Neural crest cell (in vitro differentiated cells): ENCODE results near the gene TRIM66. TPM values are rescaled to one million over a fixed set of nuclear protein-coding genes. Genes with fewer than 3 reads are reported as not detected.

ENCODE experiments used
- DNase-seq: peaks from one replicate; pipeline ENCODE4 v3.0.0; 2021; ENCODE audit warnings: low read depth, mixed read lengths, low spot score
- H3K27ac Mint-ChIP-seq: one replicate; pipeline ENCODE4 v1.8.0; 2021; ENCODE audit warnings: mild to moderate bottlenecking, mixed read lengths; ENCODE audit not compliant: unreplicated experiment
- H3K27me3 Mint-ChIP-seq: 2 replicates; pipeline ENCODE4 v1.8.0; 2021; ENCODE audit warnings: low read depth, mild to moderate bottlenecking, mixed read lengths
- H3K36me3 Mint-ChIP-seq: 2 replicates; pipeline ENCODE4 v1.8.0; 2021; ENCODE audit warnings: low read depth, mild to moderate bottlenecking, mixed read lengths
- H3K4me1 Mint-ChIP-seq: 2 replicates; pipeline ENCODE4 v1.8.0; 2021; ENCODE audit warnings: mixed read lengths
- H3K4me3 Mint-ChIP-seq: one replicate; pipeline ENCODE4 v1.8.0; 2021; ENCODE audit warnings: mild to moderate bottlenecking, mixed read lengths
- H3K9me3 Mint-ChIP-seq: 2 replicates; pipeline ENCODE4 v1.8.0; 2021; ENCODE audit warnings: mixed read lengths
- total RNA-seq: library from RNA; stranded (reverse); gene quantifications from 2 replicates; pipeline ENCODE4 v1.2.1, GENCODE V29; 2021
- TF ChIP-seq, protein P1 (sequence below): fragments of 200-600 bp; sonication (generic); conservative IDR thresholded peaks from 2 replicates; pipeline ENCODE4 v1.5.0; 2021; ENCODE audit warnings: antibody characterized with exemption, mild to moderate bottlenecking

Gene TRIM66
- total RNA-seq, 1 donor from 2014 or later, result 6.5 TPM

DNA sequence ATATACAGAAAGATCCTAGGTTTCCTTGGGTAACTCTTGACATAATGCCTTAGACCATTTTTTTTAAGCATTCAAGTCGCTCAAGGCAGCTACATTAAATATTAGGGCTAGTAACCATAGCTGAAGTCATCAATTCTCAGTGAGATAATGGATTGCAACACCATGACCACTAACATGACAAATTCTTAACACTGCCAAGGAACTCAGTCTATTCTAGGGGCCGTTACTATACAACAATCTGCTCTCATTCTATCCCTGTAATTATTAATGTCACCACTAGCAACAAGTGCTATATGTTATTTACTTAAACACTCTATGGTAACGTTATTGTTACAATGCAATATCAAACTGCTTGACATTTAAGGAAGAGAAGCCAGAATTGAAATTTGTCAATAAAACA lies 85.3 kb downstream of the TRIM66 start:
- no peaks in the 10 kb centered on the region for H3K9me3 Mint-ChIP-seq
- H3K27me3 Mint-ChIP-seq, result peaks cover 19% of the 10 kb centered on the region
- DNase-seq, result no peak
- peaks cover 17% of the 10 kb centered on the region for H3K4me1 Mint-ChIP-seq
- H3K4me3 Mint-ChIP-seq, result no peak overlapping the region
- no peak overlapping the region for H3K27ac Mint-ChIP-seq
- H3K36me3 Mint-ChIP-seq, result no peaks in the 10 kb centered on the region
- TF ChIP-seq, protein P1, sequence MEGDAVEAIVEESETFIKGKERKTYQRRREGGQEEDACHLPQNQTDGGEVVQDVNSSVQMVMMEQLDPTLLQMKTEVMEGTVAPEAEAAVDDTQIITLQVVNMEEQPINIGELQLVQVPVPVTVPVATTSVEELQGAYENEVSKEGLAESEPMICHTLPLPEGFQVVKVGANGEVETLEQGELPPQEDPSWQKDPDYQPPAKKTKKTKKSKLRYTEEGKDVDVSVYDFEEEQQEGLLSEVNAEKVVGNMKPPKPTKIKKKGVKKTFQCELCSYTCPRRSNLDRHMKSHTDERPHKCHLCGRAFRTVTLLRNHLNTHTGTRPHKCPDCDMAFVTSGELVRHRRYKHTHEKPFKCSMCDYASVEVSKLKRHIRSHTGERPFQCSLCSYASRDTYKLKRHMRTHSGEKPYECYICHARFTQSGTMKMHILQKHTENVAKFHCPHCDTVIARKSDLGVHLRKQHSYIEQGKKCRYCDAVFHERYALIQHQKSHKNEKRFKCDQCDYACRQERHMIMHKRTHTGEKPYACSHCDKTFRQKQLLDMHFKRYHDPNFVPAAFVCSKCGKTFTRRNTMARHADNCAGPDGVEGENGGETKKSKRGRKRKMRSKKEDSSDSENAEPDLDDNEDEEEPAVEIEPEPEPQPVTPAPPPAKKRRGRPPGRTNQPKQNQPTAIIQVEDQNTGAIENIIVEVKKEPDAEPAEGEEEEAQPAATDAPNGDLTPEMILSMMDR, result no peak

DNA sequence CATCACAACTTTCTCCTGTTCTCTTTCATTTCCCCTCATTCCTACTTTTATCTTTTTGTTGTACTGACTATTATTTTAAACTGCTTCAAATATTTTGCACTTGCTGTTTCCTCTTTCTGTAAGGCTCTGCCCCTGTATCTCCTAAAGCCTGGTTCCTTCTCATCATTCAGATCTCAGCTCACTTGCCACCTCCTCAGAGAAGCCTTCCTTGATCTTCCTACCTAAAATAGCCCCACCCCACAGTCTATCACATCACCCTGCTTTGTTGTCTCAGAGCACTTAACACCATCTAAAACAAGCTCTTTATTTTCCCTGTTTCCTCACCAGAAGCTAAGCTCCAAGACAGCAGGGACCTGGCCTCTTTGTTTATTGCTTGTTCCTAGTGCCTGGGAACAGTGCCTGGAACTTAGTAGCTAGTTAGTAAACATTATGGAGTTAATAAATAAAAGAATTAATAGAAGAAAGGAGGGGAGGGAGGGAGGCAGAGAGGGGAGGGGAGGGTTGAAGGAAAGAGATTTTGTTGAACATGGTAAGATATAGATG lies 85.9 kb downstream of the TRIM66 start:
- Mint-ChIP-seq H3K27me3 (peaks cover 19% of the 10 kb centered on the region), H3K9me3 (no peaks in the 10 kb centered on the region), H3K36me3 (no peaks in the 10 kb centered on the region), H3K4me1 (peaks cover 17% of the 10 kb centered on the region), H3K4me3 (peak overlapping the region; percentile 43), H3K27ac (no peak overlapping the region)
- TF ChIP-seq, protein P1, result no peak
- no peak for DNase-seq

DNA sequence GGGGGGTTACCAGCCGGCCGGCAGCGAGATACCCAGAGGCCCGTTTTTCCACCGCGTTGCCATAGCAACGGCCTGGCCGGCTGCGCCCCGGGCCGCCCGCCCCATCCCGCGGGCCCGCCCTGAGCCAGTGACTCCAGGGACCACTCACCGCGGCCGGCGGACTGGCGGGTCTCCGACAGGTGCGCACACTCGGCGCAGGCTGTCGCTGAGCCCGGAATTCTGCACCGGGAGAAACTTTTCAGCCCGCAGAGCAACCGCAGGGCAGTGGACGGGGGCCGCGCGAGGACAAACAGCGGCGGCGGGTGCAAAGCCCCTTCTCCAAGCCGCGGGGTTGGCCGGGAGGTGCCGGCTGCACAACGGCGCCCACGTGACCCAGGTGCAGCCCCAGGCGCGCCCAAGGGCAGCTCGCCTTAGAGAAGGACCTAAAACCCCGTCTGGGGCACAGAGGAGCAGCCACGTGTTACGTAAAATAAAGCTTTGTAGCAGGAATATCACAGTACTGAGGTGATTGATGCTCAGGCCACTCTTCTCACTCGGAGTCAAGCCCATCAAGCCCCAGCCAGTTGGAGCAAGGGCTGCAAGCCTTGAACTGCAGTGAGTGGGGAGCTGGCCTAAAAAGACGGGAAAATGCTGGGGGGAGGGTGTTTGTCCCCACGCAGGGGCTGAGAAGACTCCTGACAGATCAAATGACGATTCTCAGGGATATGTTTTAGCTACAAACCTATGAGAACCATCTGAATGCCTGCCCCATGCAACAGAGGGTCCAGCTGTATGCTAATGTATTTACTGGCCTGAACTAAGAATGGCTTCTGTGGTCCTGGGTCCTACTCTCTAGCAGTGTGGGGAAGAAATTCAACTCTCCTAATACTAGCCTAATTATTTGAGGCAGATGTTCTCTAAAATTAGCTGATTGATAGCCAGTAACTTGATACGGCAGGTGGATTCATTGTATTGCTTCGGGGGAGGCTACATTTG lies 88.2 kb downstream of the TRIM66 start, which contains the start of gene STK33:
Gene STK33 (minus strand): TSS at position 294 of the 975 bp plus-strand sequence. CDS start 119,323 bp downstream, outside the sequence.
- Mint-ChIP-seq H3K4me3 (peak within 1 kb of the TSS; percentile 89), H3K27me3 (peaks cover 17% of the 10 kb centered on the region), H3K4me1 (peaks cover 17% of the 10 kb centered on the region), H3K36me3 (no peaks in the 10 kb centered on the region), H3K9me3 (no peaks in the 10 kb centered on the region), H3K27ac (peak within 1 kb of the TSS; percentile 70)
- DNase-seq, result peak; percentile 55
- TF ChIP-seq, protein P1, result no peak

DNA sequence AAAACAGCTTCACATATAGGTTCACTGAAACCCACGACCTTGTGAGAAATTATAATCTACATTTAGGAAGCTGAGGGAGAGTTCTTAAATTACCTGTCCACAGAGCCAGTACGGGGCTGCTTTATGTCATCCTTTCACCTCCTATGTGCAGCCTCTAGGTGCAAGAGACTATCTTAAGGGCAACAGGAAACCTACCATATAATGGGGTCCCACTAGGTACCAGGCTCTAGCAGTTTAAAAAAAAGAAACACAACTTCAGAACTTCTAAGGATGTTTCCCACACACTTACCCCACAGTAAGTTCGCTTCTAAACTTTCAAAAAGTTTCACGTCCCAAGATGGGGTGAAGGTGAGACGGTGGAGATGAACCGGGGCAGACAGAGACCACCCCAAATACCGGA lies 89.0 kb downstream of the TRIM66 start:
- Mint-ChIP-seq H3K36me3 (peaks cover 4% of the 10 kb centered on the region), H3K27me3 (peaks cover 15% of the 10 kb centered on the region), H3K27ac (no peak overlapping the region), H3K4me1 (peaks cover 17% of the 10 kb centered on the region), H3K9me3 (no peaks in the 10 kb centered on the region), H3K4me3 (peak overlapping the region; percentile 89)
- TF ChIP-seq, protein P1, result no peak
- DNase-seq, result no peak

DNA sequence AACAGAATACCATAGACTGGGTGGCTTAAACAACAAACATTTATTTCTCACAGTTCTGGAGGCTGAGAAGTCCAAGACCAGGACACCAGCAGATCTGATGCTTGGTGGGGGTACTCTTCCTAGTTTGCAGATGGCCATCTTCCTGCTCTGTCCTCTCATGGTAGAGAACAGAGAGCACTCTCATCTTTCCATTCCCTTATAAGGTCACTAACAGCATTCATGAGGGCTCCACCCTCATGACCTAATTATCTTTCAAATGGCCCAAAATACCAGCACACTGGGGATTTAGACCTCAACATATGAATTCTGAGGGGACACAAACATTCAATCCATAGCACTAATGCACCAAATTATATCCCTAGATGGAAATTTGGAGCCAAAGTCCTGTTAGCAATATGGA lies 94.5 kb downstream of the TRIM66 start:
- H3K27ac Mint-ChIP-seq, result no peak overlapping the region
- no peak overlapping the region for H3K4me3 Mint-ChIP-seq
- H3K9me3 Mint-ChIP-seq, result peaks cover 3% of the 10 kb centered on the region

More for the DNA sequence above, 94.5 kb downstream of the TRIM66 start:
- Mint-ChIP-seq H3K36me3 (peaks cover 4% of the 10 kb centered on the region), H3K4me1 (peaks cover 10% of the 10 kb centered on the region), H3K27me3 (no peaks in the 10 kb centered on the region)
- DNase-seq, result no peak
- TF ChIP-seq, protein P1, result no peak
